KMS-11 (cell line): ENCODE results near the gene CTSF.

Source experiments
- H2AFZ ChIP-seq: fragments of 200-600 bp; sonication (generic); 2 replicates; pipeline ENCODE4 v1.6.1; 2016; ENCODE audit warnings: antibody characterized with exemption, mixed run types, low read depth
- H3K27ac ChIP-seq: fragments of 200-600 bp; sonication (generic); 2 replicates; pipeline ENCODE4 v1.6.1; 2016; ENCODE audit warnings: mild to moderate bottlenecking, mixed run types
- H3K27me3 ChIP-seq: fragments of 200-600 bp; sonication (generic); 2 replicates; pipeline ENCODE4 v1.6.1; 2017; ENCODE audit warnings: mild to moderate bottlenecking, low read depth, mixed run types, moderate library complexity; ENCODE audit not compliant: insufficient read depth
- H3K36me3 ChIP-seq: fragments of 200-600 bp; sonication (generic); 2 replicates; pipeline ENCODE4 v1.6.1; 2017; ENCODE audit warnings: mild to moderate bottlenecking, mixed run types; ENCODE audit not compliant: insufficient read depth
- H3K4me1 ChIP-seq: fragments of 200-600 bp; sonication (generic); 2 replicates; pipeline ENCODE4 v1.6.1; 2016; ENCODE audit warnings: mild to moderate bottlenecking, low read depth, mixed run types; ENCODE audit not compliant: poor library complexity, severe bottlenecking
- H3K4me2 ChIP-seq: fragments of 200-600 bp; sonication (generic); 2 replicates; pipeline ENCODE4 v1.7.0; 2016; ENCODE audit warnings: mild to moderate bottlenecking, mixed run types
- H3K4me3 ChIP-seq: fragments of 200-600 bp; sonication (generic); IDR thresholded peaks from 2 replicates; pipeline ENCODE4 v1.6.1; 2017; ENCODE audit warnings: low read depth, low read length, mixed read lengths; ENCODE audit not compliant: insufficient read depth
- H3K79me2 ChIP-seq: fragments of 200-600 bp; sonication (generic); 2 replicates; pipeline ENCODE4 v1.6.1; 2016; ENCODE audit warnings: low read depth, mixed run types; ENCODE audit not compliant: insufficient read depth
- H3K9ac ChIP-seq: fragments of 200-600 bp; sonication (generic); 2 replicates; pipeline ENCODE4 v1.6.1; 2016; ENCODE audit warnings: mild to moderate bottlenecking, mixed run types
- H4K20me1 ChIP-seq: fragments of 200-600 bp; sonication (generic); 2 replicates; pipeline ENCODE4 v1.6.1; 2016; ENCODE audit warnings: mild to moderate bottlenecking, mixed run types; ENCODE audit not compliant: insufficient read depth
- TF ChIP-seq, protein P1 (sequence below): fragments of 200-600 bp; sonication (generic); conservative IDR thresholded peaks from 2 replicates; pipeline ENCODE4 v1.6.1; 2017; ENCODE audit warnings: low read depth, mild to moderate bottlenecking, antibody characterized with exemption, low read length, moderate library complexity, mixed read lengths

Gene CTSF

DNA sequence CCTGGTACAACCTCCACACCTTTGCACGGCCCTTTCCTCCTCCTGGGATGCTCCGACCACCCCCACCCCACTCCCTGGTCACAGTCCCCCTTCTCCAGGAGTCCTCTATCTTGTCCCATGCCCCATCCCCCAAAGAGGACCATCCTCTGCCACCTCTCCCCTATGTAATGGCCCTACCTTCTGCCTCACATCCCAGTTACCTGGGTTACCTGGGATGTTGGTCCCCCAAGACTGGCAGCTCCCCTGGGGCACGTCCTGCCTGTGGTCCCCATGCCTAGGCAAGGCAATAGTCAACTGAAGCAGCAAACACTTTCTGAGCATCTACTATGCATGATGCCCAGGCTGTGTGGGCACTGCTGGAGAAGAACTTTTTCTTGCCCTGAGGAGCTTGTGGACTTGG lies 13.0 kb downstream of the CTSF start:
- Histone ChIP-seq H3K9ac (no peak overlapping the region), H3K36me3 (no peaks in the 10 kb centered on the region), H4K20me1 (no peaks in the 10 kb centered on the region), H3K4me1 (no peaks in the 10 kb centered on the region), H3K27ac (no peak overlapping the region), H3K4me3 (no peak overlapping the region), H3K79me2 (no peaks in the 10 kb centered on the region), H3K27me3 (peaks cover 5% of the 10 kb centered on the region; the same call in 1 of the 2 replicates), H2AFZ (no peak overlapping the region), H3K4me2 (no peak overlapping the region)
- TF ChIP-seq, protein P1, sequence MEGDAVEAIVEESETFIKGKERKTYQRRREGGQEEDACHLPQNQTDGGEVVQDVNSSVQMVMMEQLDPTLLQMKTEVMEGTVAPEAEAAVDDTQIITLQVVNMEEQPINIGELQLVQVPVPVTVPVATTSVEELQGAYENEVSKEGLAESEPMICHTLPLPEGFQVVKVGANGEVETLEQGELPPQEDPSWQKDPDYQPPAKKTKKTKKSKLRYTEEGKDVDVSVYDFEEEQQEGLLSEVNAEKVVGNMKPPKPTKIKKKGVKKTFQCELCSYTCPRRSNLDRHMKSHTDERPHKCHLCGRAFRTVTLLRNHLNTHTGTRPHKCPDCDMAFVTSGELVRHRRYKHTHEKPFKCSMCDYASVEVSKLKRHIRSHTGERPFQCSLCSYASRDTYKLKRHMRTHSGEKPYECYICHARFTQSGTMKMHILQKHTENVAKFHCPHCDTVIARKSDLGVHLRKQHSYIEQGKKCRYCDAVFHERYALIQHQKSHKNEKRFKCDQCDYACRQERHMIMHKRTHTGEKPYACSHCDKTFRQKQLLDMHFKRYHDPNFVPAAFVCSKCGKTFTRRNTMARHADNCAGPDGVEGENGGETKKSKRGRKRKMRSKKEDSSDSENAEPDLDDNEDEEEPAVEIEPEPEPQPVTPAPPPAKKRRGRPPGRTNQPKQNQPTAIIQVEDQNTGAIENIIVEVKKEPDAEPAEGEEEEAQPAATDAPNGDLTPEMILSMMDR: no peak

DNA sequence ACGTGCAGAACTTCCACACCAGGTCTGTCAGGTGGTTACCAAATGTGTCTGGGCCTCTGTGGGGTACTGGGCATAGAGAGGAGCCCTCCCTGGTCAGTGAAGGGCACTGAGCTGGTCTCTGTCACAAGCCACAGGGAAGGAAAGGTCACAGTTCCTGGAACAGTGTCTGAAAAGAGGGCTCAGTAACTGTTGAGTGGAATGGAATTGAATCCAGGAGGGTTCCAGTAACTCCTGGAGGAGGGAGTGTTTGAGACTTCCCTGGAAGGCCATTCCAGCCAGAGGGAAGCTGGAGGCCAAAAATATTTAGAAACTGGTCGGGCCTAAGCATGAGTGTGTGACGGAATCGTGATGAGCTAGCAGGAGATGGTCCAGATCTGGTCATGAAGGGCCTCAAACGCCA lies 13.8 kb downstream of the CTSF start:
- Histone ChIP-seq H3K36me3 (no peaks in the 10 kb centered on the region), H3K4me2 (no peak overlapping the region), H3K4me3 (no peak overlapping the region), H4K20me1 (no peaks in the 10 kb centered on the region), H3K27ac (no peak overlapping the region), H3K79me2 (no peaks in the 10 kb centered on the region), H3K9ac (no peak overlapping the region), H3K27me3 (peaks cover 9% of the 10 kb centered on the region), H3K4me1 (no peaks in the 10 kb centered on the region), H2AFZ (no peak overlapping the region)
- TF ChIP-seq, protein P1: no peak

DNA sequence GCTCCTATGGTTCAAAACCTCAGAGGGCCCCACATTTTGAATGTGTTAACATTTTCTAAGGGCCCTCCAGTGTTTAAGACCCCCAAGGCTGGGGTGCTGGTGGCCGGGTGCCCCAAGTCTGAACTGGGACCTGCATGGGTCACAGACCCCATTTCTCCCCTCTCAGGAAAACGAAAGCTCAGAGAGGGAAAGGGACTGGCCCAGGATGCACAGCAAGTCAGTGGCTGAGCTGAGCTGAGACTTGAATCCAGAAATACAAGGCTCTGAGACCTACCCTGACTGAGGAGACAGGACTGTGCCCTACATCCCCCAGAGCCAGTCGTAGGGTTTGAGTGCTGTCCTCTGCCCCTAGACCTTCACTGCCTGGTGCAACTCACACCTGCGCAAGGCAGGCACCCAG lies 17.5 kb downstream of the CTSF start:
- Histone ChIP-seq H4K20me1 (no peaks in the 10 kb centered on the region), H3K4me1 (peaks cover 7% of the 10 kb centered on the region), H3K4me3 (no peak overlapping the region), H3K36me3 (no peaks in the 10 kb centered on the region), H3K27me3 (peaks cover 6% of the 10 kb centered on the region), H3K4me2 (no peak overlapping the region), H3K9ac (no peak overlapping the region), H3K79me2 (no peaks in the 10 kb centered on the region), H2AFZ (no peak overlapping the region), H3K27ac (no peak overlapping the region)
- TF ChIP-seq, protein P1: no peak

DNA sequence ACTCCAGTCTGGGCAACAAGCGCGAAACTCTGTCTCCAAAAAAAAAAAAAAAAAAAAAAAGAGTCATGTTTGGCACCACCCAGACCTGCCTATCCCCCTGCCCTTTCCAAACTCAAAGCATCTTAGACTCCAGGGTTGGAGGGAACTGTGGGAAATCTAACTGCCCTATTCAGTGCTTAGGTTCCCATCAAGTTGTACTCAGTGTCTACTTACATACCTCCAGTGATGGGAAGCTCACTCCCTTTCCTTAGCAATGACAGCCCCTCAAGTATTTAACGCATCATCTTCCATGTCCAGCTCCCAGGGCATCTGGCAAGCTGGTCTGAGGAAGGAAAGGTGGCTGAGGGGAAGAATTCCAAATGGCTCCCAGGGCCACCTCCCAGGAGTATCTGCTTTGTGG lies 18.7 kb downstream of the CTSF start:
- Histone ChIP-seq H3K79me2 (no peaks in the 10 kb centered on the region), H3K4me2 (no peak overlapping the region), H3K36me3 (no peaks in the 10 kb centered on the region), H2AFZ (no peak overlapping the region), H4K20me1 (no peaks in the 10 kb centered on the region), H3K27ac (no peak overlapping the region), H3K4me1 (peaks cover 13% of the 10 kb centered on the region), H3K4me3 (no peak overlapping the region), H3K9ac (no peak overlapping the region), H3K27me3 (peaks cover 6% of the 10 kb centered on the region)
- TF ChIP-seq, protein P1: no peak
